GM11168 (cell line): ENCODE data around the gene TMEM106C.

ENCODE experiments used
- in situ Hi-C: fragments of 300-500 bp; cut with MboI; formaldehyde crosslinking; loops from one replicate; pipeline ENCODE4 v1.12.0; 2022; ENCODE audit warnings: low sequenced_read_pairs; ENCODE audit not compliant: unreplicated experiment

The TMEM106C gene

DNA sequence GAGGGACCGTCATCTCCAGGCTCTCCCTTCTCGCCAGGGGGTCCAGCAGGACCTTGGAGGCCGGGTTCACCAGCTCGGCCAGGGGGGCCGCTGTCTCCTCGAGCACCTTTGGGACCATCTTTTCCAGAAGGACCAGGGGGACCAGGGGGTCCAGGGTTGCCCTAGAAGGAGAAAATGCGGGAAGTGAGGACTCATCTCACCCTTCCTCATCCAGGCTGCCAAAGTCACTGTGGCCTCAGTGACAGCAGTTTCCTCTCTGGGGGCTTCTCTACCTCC, 15.1 kb downstream of the TMEM106C start:
- in situ Hi-C loops = no loop called here

DNA sequence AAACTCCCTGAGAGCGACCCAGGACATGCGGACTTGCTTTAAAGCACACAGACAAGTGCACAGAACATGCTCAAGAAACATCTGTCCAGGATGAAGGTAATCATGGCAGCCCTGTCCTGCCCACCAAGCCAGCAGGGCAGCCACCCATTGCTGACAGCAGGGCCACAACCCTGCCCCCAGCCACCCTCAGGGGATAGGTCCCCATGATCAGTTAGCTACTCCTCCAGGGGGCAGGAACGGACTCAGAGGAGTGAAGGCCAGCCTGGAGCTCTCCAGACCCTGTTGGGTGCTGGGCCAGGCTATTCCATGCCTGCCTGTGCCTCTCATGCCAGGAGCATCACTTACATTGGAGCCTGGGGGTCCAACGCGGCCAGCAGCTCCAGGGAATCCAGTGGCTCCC, 15.8 kb downstream of the TMEM106C start:
- in situ Hi-C loops = no loop called here

DNA sequence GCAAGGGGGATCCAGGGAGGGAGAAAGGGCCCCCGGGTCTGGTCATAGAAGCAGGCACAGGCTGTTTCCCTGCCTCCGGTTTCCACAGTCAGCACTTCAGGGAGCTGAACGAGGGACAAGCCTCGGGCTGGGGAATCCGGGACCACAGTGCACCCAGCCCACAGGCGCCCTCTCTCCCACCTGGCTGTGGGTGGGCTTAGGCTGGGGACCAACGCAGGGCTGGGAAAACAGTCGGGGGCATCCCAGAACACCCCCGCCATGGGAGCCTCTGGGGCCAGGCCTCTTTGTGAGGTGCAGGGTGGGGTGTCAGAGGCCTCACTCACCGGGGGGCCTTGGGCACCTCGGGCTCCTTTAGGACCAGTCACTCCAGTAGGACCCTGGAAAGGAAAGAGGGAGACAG, 16.3 kb downstream of the TMEM106C start:
- in situ Hi-C loops = no loop called here

DNA sequence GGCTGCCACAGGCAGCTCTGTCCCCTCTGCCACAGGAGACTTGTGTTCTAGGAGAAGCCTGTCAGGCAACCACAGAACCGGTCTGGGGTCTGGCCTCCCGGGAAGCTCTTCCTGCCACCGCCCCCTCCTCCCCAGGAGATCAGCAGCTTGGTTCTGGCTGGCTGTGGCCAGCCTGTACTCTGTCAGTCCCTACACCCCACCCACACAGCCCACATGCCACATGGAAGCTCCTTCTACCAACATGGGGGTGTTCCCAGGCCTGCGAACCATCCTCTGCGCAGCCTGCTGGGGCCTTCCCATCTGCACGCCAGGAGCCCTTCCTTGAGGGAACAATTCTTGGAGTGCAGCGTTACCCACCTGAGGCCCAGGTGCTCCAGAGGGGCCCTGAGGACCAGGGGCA, 16.8 kb downstream of the TMEM106C start:
- in situ Hi-C loops = no loop called here

DNA sequence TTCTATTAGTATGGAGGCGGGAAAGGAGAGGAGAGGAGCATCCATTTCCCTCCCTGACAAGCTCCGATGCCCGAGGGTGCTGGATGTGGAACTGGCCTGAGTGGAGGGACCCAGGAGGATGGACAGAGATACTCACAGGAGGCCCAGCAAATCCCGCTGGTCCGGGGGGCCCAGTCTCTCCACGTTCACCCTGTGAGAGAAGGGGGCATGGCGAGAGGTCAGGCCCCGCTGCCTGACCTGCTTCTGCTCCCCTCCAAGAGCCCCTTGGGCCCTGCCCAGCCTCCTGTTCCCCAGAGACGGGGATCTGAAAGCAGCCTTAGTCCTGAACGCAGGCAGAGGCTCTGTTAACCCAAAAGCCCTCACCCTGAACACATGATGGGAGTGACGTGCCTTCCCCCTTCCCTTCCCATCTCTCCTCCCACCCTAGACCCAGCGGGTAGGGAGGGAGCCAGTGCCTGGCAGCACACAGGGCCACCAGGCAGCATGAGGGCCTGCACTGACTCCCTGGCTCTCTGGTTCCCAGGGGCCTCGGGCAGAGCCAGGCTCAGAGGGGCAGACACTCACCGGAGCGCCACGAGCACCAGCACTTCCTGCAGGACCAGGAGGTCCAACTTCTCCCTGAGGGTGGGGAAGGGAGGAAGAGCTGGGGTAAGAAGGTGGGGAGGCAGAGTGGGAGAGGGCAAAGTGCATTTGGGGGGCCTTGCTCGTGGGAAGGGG, 17.5 kb downstream of the TMEM106C start:
- in situ Hi-C loops = no loop called here

DNA sequence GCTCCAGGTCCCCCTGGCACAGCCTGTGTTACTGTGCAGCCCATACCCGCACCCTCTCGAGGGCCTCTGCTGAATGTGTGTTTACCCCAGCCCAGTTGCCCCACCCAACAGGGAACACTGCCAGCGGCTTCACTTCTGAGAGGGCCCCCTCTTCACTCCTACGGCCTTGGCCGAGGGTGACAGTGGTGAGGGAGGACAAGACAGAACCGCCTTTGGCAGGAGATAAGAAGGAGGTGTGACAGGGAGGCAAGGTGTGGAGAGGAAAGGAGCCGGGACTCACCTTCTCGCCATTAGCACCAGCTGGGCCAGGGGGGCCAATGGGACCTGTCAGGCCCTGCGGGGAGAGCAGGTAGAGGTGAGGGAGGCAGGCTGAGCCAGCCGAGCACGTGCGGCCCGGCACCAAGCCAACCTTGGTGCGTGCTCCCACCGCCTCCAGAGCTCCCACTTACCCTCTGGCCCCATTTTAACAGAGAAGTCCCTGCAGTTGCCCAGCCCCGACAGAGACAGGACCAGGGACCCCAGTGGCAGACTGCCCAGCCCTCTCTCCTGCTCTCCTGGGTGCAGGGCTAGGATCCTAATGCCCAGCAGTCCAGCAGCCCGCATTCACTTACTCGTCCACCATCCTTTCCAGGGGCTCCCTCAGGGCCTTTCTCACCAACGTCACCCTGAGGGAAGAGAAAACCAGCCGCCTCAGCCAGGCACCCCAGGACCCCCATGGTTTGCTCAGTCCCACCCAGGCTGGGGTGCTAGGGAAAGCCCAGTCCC, 18.3 kb downstream of the TMEM106C start:
- in situ Hi-C loops = no loop called here

DNA sequence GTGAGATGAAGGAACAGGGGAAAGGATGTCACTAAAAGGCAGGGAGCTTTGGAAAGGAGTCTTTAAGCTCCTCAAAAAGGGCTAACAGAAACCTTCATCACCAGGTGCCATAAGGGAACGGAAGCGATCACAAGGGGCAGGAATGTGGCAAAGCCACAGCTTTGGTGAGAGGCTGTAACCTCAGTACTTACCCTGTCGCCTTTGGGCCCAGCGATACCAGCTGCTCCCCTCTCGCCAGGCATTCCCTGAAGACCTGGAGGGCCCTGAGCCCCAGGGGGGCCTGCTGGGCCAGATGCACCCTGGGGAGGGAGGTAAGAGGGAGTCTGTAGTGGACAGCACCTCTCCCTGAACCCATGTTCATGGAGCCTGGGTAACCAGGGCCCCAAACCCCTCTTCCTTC, 18.9 kb downstream of the TMEM106C start:
- in situ Hi-C loops = no loop called here

DNA sequence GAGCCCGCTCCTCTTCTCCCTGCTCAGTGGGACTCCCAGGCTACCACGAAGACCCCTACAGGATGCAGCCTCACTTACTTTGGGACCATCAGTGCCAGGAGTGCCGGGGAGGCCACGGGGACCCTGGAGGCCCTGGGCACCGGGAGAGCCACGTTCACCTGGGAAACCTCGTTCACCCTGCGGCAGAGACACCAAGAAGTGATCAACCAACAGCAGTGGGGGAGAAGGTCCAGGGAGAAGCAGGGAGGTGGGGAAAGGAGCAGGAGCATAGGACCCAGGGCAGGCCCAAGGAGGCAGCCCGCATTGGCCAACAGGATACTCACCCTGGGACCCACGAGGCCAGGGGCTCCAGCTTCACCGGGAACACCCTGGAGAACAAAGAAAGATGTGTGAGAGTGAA, 19.4 kb downstream of the TMEM106C start:
- in situ Hi-C loops = no loop called here

DNA sequence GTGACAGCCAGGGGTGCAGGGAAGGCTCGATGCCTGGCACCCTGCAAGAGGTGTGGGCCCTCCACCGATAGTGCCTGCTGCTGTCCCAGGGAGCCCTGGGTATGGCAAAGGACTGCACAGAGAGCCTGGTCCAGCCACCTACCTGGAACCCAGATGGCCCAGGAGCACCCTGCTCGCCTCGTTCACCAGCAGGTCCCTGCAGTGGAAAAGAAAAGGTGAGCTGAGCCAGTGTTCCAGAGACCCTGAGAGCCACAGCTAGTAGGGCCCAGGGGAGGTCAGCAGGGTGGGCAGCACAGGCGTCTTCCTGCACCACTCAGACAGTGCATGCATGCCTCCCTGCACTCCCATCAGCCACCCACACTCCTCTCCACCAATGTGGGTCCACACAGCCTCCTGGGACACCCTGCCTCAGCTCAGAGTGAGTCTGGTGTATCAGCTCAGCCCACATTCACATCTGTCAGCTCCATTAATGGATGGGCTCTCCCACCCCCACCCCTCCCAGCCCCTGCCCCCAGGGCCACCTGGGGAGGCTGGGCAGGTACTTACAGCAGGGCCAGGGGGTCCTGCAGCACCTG, 20.2 kb downstream of the TMEM106C start:
- in situ Hi-C loops = no loop called here

DNA sequence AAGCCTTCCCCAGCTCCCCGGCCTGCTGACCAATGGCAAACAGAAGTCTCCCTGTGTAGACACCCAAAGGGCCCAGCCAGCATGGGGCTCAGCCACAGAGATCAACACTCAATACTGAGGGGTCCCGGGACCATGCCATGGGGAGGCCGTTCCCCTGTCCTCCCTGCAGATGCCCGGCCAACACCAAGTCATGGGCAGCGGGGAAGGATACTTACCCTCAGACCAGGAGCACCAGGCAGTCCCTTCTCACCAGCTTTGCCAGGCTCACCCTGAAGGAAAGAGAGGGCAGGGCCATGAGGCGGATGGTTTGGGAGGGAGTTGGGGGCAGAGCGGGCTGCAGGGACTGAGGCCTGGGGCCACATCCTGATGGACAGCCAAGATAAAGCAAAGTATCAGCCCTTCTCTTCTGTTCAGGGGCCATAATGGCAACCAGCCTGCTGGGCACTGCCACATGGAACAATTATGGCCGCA, 21.0 kb downstream of the TMEM106C start:
- in situ Hi-C loops = no loop called here

DNA sequence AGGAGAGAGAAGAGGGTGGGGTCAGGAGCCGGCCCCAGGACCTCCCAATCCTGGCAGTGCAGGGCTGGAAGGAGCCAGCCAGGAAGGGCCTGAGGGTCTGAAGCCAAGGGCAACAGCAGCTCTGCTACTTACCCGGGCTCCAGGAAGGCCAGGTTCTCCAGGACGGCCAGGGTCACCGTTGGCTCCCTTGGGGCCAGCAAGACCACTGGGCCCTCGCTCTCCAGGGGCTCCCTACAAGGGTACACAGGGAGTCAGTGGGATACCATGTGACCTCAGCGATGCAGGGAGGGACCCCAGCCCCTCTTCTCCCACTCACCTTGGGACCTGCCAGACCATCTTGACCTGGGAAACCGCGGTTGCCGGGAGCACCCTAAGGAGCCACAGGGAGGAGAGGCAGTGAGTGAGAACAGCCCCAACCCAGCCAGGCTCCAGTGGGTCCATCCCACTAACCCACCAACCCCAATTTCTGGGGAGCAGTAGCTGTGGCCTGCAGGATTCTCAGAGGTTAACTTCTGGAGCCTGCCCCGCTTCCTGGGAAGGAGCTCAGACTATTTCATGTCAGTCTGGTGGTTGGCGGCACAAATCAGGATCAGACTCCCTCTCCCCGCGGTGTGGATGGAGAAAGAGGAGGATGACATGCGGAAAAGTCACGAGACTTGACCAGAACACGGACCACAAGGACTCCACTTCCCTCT, 22.3 kb downstream of the TMEM106C start:
- in situ Hi-C loops = no loop called here

DNA sequence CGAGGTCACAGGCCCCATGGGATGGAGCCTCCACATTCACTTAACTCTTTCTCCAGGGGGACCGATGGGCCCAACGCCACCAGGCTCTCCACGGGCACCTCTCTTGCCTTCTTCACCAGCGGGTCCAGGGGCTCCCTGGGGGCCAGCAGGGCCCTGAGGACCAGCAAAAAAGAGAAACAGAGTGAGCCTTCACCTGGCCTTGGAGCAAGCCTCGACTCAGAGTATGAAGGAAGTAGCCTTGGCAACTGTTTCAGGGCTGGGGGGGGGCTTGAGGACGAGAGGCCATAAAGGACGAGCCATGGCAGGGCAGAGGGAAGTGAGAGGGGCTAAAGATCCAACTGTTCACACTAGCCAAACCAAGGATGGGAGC, 22.9 kb downstream of the TMEM106C start:
- in situ Hi-C loops = no loop called here

DNA sequence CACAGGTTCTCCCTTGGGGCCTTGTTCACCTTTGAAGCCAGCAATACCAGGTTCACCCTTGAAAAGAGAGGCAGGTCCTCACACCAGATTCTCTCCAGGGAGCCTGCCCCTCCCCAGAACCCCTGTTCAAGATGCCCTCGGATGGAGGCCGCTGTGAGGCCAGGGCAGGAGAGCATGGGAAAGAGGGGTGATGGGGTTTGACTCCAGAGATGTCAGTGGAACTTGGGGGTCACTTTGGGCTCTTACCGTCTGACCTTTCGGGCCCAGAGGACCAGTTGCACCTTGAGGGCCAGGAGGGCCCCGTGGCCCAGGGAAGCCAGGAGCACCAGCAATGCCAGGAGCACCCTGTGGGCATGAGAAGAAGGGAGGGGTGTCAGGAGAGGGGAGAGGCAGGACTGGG, 23.4 kb downstream of the TMEM106C start:
- in situ Hi-C loops = no loop called here

DNA sequence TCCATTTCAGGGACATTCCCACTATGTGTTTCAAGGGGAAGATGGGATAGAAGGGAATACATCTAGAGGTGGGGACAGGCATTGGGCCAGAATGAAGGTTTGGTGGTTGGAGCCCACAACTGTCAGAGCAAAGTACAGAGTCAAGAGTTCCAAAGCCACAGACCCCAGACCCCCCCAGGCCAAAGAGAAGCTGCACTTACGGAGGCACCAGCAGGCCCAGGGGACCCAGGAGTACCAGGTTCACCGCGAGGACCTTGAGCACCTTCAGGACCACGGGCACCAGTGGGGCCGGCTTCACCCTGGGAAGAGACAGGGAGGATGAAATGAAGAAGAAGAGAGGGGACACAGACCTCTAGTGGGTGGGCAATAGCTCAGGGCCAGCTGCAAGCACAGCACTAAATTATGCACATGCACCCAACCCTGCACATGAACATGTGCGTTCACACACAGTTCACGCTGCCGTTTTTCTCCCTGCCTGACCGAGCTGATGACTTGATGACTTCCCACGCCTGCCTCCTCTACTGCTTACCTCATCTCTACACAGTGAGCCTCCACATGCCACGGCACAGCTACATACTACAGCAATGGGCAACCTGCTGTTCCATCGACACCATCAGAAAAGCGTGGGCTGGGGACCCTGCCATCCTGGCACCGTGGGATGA, 24.1 kb downstream of the TMEM106C start:
- in situ Hi-C loops = no loop called here

DNA sequence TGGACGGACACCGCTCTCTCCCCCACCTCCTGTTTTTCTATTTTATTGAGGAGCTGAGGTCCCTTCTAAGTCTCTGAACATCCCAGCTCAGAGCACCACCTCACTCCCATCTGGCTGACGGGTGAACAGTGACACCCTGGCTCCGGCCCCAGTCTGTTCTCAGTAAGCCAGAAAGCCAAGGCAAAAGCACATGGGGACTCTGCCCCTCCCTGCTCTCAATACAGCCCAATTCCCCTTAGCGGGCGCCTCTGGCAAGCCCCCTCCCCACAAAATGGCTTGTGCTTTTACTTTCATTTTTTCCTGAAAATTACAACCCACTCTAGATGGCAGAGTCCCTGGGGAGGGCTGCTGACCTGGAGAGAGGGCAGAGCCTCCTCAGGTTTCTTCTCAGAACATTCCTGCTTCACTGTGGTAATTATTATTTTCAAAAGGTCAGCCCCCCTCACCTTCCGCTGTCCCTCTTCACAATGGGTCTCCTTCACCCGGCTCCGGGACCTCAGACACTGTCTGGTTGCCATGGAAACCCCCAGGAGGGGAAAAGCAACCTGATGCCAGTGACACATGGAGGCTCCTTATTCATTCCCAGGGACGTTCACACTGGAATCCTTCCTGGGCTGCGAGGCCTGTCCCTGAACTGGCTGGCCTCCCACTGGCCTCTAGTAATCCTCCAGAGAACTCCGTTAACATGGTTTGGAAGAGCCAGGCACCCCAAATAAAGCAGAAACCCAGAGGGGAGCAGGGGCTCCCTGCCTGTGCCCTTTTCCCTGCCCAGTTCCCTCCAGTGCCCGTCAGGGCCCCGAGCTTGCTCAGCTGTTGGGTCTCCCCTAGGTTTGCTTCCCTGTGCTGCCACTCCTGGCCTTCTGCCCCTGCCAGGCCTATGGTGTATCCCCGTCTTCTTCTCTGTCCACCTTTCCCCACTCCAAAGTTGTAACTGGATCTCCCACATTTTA, 25.0 kb downstream of the TMEM106C start:
- in situ Hi-C loops = no loop called here

DNA sequence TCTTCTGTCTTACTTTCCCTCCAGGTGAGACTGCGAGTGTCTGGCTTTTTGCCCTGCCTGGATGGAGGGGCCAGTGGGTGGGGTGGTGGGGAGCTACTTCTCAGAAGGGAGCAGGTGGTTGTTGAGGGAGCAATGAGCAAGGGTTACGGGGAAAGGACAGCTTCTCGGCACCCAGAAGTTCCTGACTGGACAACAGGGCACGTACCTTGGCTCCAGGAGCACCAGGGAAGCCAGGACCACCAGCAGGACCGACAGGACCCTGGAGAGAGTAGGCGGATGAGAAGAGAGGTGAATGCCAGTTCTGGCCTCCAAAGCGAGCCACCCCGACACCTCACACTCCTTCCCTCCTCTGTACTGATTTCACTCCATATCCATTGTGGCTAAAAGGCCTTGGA, 25.6 kb downstream of the TMEM106C start:
- in situ Hi-C loops = no loop called here

DNA sequence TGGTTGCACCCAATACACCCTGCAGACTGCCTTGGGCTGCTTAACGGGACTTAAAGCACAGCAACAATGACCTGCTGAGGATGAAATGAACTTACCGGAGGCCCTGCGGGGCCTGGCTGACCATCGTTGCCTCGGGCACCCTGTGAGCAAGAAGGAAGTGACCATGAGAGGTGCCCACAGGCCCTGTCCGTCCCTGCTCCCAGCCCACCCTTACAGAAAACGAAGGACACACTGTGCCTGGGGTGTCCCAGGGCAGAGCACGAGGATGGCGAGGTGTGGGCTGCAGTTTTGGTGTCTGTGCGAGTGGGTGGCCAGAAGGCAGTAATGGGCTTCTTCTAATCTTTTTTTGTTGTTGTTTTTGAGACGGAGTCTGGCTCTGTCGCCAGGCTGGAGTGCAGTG, 26.3 kb downstream of the TMEM106C start:
- in situ Hi-C loops = no loop called here

DNA sequence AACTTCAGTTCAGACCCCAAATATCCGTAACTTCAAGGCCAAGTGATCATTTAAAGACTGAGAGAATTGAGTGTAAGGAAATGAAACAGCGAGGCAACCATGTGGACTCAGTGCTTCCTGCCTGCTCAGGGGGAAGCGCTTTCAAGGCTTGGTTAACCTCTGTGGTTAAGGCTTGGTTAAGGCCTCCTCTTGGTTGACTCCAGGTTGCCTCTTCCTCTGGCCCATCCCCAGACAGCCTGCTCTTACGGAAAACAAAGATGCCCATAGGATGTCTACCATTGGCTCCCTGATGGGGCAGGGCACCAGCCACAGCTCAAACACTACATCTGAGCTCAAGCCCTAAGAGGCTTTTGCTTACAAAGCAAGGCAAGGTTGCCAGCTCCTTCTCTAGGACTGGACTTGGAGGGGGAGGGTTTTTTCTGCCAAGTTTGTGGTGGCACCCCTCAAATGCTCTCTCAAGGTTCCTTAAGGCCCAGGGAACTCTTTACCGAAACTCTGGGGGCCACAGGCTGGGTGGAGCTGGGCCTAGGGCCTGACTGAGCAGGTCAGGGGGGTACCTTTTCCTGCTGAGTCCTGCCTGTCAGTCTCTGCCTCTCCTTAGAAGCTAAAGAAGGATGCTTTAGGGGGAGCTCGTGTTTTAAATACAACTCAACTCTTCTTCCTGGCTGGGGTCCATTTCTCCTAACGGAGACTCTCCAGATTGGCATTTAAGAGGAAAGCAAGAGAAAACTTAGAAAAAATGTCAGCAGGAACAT, 27.1 kb downstream of the TMEM106C start:
- in situ Hi-C loops = no loop called here
